DOHH2 (cell line): ENCODE measurements around the gene TMEM154.

Experiments
- EZH2phosphoT487 ChIP-seq: fragments of 200-600 bp; sonication (generic); IDR thresholded peaks from 2 replicates; pipeline ENCODE4 v1.6.1; 2017; ENCODE audit warnings: borderline replicate concordance, mild to moderate bottlenecking, antibody characterized with exemption, low read length, moderate library complexity, mixed read lengths
- TF ChIP-seq, protein P1 (sequence below): fragments of 200-600 bp; sonication (generic); IDR thresholded peaks from one replicate; pipeline ENCODE4 v1.5.1; 2014; ENCODE audit warnings: antibody characterized with exemption, mild to moderate bottlenecking, low read depth, low read length; ENCODE audit not compliant: poor library complexity, severe bottlenecking

DNA sequence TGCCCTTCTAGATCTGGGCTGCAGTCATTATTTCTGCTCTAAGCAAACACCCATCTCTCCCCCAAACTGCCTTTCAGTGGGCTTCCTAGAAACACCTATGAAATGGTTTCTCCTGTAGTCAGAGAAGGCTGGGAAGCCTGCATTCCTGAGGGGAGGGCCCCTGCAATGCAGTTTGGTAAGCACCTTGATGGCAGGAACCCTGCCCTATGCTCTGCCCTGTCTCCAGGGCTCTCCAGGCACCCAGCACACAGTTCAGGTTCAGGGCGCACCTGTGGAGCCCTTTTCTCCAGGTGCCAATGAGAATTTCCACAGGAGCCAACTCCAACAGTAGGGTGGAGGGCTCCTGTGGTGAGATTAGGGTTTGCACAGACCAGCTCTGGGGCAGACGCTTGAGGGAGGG, 74.8 kb downstream of the TMEM154 start:
- TF ChIP-seq, protein P1, sequence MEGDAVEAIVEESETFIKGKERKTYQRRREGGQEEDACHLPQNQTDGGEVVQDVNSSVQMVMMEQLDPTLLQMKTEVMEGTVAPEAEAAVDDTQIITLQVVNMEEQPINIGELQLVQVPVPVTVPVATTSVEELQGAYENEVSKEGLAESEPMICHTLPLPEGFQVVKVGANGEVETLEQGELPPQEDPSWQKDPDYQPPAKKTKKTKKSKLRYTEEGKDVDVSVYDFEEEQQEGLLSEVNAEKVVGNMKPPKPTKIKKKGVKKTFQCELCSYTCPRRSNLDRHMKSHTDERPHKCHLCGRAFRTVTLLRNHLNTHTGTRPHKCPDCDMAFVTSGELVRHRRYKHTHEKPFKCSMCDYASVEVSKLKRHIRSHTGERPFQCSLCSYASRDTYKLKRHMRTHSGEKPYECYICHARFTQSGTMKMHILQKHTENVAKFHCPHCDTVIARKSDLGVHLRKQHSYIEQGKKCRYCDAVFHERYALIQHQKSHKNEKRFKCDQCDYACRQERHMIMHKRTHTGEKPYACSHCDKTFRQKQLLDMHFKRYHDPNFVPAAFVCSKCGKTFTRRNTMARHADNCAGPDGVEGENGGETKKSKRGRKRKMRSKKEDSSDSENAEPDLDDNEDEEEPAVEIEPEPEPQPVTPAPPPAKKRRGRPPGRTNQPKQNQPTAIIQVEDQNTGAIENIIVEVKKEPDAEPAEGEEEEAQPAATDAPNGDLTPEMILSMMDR, result no peak
- TF ChIP-seq EZH2phosphoT487, result no peak
